ENCODE measurements around the gene IL24.

GRCh38 chr1:206864939-206865671 lies 32.1 kb upstream of the IL24 start, which contains the start of gene IL20:
- TF ChIP-seq, protein P1, sequence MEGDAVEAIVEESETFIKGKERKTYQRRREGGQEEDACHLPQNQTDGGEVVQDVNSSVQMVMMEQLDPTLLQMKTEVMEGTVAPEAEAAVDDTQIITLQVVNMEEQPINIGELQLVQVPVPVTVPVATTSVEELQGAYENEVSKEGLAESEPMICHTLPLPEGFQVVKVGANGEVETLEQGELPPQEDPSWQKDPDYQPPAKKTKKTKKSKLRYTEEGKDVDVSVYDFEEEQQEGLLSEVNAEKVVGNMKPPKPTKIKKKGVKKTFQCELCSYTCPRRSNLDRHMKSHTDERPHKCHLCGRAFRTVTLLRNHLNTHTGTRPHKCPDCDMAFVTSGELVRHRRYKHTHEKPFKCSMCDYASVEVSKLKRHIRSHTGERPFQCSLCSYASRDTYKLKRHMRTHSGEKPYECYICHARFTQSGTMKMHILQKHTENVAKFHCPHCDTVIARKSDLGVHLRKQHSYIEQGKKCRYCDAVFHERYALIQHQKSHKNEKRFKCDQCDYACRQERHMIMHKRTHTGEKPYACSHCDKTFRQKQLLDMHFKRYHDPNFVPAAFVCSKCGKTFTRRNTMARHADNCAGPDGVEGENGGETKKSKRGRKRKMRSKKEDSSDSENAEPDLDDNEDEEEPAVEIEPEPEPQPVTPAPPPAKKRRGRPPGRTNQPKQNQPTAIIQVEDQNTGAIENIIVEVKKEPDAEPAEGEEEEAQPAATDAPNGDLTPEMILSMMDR (IDR thresholded peaks at IDR 0.05), result peak; percentile 66 to 95 (median 86)
- TF ChIP-seq POLR2A (IDR thresholded peaks at IDR 0.05), result no peak
